PFSK-1 (cell line): ENCODE results near the gene RNPEPL1.

Experiments used
- FOXP2 ChIP-seq: optimal IDR thresholded peaks from 2 replicates; pipeline ENCODE3; 2011; ENCODE audit warnings: borderline replicate concordance, control low read depth, inconsistent platforms; ENCODE audit not compliant: insufficient read depth; ENCODE audit errors: extremely low read length, extremely low read depth
- POLR2AphosphoS5 ChIP-seq: IDR thresholded peaks from 2 replicates; pipeline ENCODE4 v1.6.1; 2012; ENCODE audit warnings: low read depth, mild to moderate bottlenecking, control low read depth, low read length, moderate library complexity
- REST ChIP-seq, 2 experiments: IDR thresholded peaks; 2 replicates each; pipeline versions ENCODE4 v1.6.1 to v1.8.0; 2011 to 2012; ENCODE audit warnings: low read depth in 2 of 2, low read length in 2 of 2, control low read depth in 1 of 2, inconsistent platforms in 1 of 2, mild to moderate bottlenecking in 1 of 2, moderate library complexity in 1 of 2; ENCODE audit not compliant: insufficient read depth in 1 of 2
- SIN3A ChIP-seq: IDR thresholded peaks from 2 replicates; pipeline ENCODE4 v1.6.1; 2012; ENCODE audit warnings: mild to moderate bottlenecking, low read length, moderate library complexity, borderline replicate concordance; ENCODE audit not compliant: insufficient read depth

GRCh38 chr2:240531038-240531437 is 37.2 kb upstream of the RNPEPL1 start:
- TF ChIP-seq POLR2AphosphoS5 (no peak), FOXP2 (no peak), SIN3A (no peak), REST (IDR thresholded peaks at IDR 0.05; ENCODE audit: insufficient read depth in 1 of 2, low read depth in 2 of 2, low read length in 2 of 2) (no peak)
